RPMI7951 (cell line): ENCODE results near the gene HVCN1. TPM values are rescaled to one million over a fixed set of nuclear protein-coding genes. Genes with fewer than 3 reads are reported as not detected.
A peak's percentile ranks its signal among the peaks of the same experiment; 100 is the strongest.

ENCODE experiments used
- DNase-seq: peaks from one replicate; pipeline ENCODE4 v3.0.0-alpha.2; 2012; ENCODE audit warnings: low read depth
- total RNA-seq: library from RNA; depleted of rRNA; stranded (reverse); fragments of >200 nt; shearing (Covaris generic); gene quantifications from 2 replicates; pipeline ENCODE4 v1.2.3, GENCODE V29; 2014

HVCN1 gene
- total RNA-seq, 1 experiment from 2014 or later, result 2.2 TPM

GRCh38 chr12:110699591-110700445, 10.9 kb upstream of the HVCN1 start:
- DNase-seq, result no peak

DNA sequence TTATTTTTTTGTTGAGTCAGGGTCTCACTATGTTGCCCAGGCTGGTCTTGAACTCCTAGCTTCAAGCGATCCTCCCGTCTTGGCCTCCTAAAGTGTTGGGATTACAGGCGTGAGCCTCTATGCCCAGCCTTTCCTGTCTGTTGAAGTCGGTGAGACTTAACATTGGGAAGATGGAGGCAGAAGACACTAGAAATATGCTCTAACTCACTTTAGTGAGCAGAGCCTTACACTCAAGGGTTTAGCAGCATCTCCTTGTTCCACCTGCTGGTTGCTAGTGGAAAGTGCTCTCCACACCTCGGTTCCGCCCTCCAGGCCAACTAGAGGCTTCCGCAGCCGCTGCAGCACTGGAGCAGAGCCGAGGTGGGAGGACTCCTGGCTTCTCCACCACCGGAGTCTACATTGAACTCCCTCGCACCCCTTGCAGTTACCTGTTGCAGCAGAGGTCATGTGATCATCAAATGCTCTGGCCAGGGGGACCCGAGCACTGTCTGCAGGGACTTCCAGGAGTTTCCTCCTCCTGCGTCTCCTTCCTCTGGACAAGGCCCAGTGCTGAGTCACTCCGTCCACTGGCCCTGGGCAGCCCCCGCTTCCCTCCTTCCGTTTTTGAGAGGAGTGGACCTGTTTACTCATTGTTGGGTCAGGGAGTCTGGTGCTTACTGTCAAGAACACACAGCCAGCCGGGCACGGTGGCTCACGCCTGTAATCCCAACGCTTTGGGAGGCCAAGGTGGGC, 9.4 kb upstream of the HVCN1 start:
- DNase-seq, result peak; percentile 73

DNA sequence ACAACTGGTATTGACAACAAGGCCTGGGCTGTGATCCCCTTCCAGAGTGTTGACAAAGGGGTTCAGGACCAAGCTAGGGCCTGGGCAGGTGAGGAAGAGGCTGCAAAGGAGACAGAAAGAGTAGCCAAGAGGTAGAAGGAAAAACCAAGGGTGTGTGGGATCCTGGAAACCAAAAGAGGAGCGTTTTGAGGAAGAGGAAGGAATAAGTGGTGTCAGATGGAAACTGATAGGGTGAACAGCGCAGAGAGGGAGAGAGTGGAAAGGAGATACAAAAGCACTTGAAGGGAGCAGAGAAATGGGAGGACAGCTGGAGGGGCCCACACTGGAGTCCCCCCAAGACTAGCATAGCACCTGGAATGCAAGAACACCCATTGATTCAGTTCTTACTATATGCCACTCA, 8.3 kb upstream of the HVCN1 start:
- DNase-seq, result no peak

GRCh38 chr12:110696283-110696682, 7.4 kb upstream of the HVCN1 start:
- DNase-seq, result no peak

GRCh38 chr12:110694330-110694901, 5.5 kb upstream of the HVCN1 start:
- no peak for DNase-seq

- DNase-seq, result no peak
Observed at GRCh38 chr12:110693731-110694130, 4.8 kb upstream of the HVCN1 start.

DNA sequence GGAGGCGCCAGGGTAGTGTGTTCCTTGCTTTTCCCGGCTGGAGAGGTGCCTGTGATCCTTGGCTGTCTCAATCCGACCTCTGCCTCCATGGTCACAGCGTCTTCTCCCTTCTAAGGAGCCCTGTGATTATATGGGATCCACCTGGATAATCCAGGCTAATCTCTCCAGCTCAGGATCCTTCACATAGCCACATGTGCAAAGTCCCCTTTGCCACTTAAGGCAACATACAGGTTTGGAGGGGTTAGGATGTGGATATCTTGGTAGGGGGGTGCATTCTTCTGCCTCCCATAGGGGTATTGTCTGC, 1.2 kb upstream of the HVCN1 start:
- no peak for DNase-seq

GRCh38 chr12:110689281-110690126, 589 bp upstream of the HVCN1 start:
- peak; percentile 26 for DNase-seq

GRCh38 chr12:110687396-110688169, 1.3 kb downstream of the HVCN1 start:
- DNase-seq, result no peak

DNA sequence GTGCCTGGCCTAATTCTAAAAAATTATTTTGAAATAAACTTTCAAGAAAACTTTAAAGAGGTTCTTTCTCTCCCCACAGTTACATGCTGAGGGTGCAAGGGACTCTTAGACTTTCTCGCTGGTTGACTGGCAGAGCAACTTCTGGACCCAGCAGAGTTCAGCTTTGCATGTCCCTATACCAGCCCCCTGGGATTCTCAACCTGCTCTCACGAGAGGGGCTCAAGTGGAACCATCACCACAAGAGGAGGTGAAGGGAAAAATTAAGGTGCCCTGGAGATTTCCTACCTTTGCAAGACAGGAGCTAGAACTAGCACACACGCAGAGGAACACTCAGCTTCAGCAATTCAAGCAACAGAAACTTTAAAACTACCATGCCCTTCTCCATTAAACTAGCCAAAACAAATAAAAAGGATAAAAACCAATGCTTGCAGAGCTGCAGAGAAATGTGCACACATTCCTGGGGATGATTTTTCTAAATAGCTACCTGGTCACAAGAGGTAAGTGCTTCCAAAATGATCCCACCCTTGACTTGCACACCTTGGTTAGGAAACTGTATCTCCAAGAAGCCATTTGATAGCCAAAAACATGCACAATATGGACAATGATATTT, 2.5 kb downstream of the HVCN1 start:
- no peak for DNase-seq

DNA sequence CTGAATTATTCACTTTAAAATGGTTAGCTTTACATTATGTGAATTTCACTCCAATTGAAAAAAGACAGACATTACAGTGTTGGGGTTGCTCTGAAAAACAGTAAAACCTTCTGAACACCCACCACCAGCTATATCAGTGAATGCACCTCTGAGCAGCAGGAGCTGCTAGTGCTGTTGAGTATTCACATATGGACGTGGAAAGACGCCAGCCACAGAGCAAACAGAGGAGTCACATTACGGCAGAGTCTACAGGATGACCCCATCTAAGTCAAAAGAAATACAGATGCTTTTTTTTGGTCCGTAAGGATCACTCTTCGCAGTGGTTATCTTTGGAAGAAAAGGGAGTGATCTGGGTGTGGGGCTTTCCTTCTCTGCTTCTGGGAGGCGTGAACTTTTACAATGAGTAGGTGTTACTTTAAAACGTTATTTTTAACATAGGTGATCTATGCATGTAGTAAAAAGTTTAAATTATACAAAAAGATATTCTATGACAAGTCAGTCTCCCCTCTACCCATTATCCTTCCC, 4.5 kb downstream of the HVCN1 start:
- DNase-seq, result no peak

DNA sequence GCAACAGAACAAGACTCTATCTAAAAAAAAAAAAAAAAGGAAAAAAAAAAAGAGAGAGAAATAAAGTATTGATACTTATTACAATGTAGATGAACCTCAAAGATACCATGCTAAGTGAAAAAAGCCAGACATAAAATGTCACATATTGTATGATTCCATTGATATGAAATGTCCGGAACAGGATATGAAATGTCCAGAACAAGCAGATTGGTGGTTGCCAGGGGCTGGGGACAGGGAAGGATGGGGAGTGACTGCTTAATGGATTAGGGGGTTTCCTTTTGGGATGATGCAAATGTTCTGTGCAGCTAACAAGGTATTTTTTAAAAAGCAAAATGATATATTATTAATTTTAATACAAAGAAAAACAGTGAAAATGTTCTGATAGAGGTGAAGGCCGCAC, 5.0 kb downstream of the HVCN1 start:
- DNase-seq, result no peak

DNA sequence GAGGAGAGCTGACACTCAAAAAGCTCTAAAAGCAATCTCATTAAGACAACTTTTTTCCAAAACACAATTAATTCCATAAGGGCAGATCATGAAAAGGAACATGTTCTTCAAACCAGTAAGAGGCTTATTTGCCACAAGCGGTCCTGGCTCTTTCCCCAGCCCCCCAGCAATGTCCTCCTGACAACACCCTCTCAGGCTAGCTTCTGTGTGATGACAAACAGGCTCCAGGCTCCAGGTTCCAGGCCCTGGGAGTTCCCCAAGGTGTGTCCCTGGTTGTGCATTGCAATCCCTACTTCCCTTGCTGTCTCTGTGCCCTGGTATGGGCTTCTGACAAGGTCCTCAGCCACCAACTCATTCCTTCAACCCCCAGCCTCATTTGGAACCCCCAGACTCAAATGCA, 8.9 kb downstream of the HVCN1 start:
- no peak for DNase-seq

- no peak for DNase-seq
Observed at GRCh38 chr12:110679201-110679600, 9.7 kb downstream of the HVCN1 start.

DNA sequence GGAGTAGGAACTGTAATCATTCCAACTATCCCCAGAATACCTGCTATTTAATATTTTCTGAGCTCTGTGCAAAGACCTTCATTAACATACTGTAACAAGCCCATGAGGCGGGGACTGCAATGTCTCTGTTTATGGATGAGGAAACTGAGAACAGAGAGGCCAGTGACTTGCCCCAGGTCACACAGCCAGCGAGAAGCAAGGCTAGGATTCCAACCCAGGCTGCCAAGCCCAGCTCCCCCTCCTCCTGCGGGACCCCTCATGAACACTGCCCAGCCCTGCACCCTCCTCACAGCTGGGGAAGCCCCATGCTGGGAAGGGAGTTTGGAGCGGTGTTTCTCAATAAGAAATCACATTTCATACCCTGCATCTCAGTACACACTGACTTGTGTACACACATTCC, 10.9 kb downstream of the HVCN1 start:
- no peak for DNase-seq

DNA sequence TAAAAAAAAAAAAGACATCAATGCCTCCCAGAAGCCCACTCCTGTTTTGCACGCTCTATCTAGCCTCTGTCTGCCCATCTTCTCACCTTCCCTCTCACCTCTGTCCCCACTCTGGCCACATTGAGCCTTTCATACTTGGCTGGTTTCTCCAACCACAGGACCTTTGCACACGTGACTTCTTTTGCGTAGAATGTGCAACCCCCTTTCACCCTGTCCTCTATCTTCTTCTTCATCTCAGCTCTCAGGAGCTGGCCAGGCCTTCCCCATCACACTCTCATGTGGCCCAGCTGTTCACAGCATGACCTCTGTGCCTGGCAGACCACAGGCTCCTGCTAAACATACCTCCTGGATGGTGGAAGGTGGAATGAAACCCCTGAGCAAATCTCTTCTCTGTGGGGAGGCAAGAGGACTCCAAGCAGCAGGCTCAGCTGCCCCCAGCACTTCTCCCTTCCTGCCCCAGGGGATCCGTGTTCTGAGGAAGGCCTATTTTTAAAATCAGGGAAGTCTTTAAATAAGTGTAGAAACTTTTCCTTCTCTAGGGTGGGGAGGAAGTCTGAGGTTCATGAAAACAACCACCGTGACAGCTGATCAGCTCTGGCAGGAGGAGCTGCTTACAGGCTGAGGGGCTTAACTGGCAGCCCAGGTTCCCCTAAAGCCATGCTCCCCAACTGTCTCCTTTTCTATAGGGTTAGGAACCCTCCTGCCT, 11.6 kb downstream of the HVCN1 start:
- DNase-seq, result no peak

GRCh38 chr12:110676171-110676570, 12.7 kb downstream of the HVCN1 start:
- no peak for DNase-seq

DNA sequence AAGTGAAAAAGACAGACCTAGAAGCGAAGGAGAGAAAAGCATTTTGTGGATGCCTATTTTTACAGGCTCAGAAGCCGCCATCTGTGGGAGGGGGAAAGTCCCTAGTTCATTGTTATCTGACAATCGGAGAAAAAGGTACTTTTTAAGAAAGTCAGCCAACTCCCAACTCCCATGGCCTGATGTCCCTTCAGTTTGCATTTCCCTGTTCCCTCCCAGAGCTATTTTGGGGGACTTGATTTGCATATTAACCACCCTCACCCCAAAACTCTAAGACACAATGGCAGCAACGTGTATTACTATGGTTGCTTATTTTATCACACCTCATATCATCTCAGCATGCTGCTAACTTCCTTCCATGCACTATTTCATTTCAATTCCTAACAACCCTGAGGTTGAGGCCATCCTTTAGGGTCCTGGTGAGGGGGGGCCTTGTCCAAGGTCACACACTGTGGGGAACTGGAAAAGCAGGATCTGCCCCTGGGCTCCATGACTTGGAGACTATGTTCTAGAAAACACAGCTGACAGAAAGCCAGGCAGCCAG, 18.7 kb downstream of the HVCN1 start:
- no peak for DNase-seq

GRCh38 chr12:110669193-110669502, 19.8 kb downstream of the HVCN1 start:
- no peak for DNase-seq
